Measurements from ENCODE around the gene IGDCC3. TPM values are rescaled to one million over a fixed set of nuclear protein-coding genes. Genes with fewer than 3 reads are reported as not detected.
A peak's percentile ranks its signal among the peaks of the same experiment; 100 is the strongest.
"Not testable (repeated sequence)": the region's sequence is repeated elsewhere in the genome, so short reads cannot be mapped to it uniquely, and the experiment has no call there.

IGDCC3 gene
- total RNA-seq, 1 donor from 2014 or later: 0.40 TPM

DNA sequence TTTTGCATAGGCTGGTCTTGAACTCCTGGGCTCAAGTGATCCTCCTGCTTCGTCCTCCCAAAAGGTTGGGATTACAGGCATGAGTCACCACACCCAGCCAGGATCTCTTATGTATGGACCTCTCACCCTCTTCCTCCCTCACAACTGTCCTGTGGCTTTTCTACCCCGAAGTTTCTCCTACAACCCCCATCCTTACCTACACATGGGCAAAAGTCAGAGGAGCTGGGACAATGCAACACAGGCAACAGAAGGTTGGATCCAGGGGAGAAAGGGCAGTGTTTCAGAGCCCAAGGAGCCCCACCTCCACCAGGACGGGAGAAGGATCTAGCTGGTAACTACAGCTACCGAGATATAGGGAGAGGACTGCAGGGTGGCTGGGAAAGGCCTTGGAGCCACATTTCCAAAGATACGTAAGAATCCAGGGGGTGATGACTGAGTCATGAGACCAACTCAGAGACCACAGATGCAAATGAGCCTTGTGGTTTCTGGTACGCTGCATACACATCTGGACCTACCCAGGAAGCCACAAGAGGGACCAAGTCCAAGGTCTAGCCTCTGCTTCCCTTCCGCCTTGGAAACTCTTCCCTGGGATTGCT is 31.3 kb upstream of the IGDCC3 start:
- DNase-seq (no peak), ATAC-seq (ENCODE audit: poor library complexity) (no peak)
- intact Hi-C loops (cut with DNase I): no loop called here

DNA sequence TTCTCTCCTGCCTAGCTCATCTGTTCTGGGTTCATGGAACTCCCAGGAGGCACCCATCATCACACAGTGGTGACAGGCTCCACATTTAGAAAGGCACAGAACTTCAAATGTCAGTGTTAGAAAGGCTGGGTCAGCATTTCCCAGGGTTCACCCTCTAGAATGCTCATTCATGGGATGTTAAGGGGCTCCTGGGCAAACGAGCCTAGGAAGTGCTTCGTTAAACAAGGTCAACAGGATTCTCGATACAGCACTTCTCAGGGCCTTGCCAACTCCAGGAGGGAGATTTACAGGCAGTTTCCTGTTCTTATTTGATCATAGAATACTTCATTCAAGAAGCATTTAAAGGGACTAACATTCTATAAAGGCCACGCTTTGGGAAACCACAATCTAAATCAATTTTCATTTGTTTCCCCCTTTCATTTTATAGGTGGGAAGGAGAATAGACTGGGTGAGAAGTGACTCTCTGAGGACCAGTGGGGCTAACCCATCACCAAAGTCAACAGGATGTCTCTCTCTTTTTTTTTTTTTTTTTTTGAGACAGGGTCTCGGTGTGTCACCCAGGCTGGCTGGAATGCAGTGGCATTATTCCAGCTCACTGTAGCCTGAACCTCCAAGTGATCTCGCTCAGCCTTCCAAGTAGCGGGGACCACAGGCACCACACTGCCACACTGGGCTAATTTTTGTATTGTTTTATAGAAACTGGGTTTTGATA is 30.7 kb upstream of the IGDCC3 start:
- ATAC-seq (ENCODE audit: poor library complexity): no peak
- intact Hi-C loops (cut with DNase I): no loop called here
- DNase-seq: no peak

DNA sequence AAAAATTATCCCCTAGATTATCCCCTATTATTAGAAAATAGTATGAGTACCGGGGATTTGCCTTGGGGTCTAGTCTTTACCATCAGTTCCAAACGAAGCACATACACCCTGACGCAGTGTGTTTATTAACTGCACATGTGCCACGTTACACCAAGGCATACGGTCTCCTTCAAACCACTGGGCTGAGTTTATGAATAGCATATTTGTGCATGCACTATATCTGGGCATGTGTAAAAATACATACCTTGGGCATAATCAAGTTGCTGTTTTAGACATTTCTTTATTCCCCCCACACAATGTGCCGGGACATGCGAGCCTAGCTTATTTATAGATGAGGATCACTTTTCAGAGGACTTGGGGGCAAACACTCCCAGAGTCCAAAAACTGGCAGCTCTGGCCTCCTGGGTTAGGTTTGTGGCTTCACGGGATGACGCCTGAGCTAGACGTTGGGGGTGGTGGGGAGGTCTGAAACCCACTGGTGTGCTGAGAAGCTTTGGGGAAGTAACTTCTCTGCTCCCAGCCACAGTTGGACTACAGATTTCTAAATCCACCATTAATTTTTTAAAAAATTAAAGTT is 28.7 kb upstream of the IGDCC3 start:
- no peak for DNase-seq
- intact Hi-C loops (cut with DNase I): no loop called here
- no peak for ATAC-seq (ENCODE audit: poor library complexity)

DNA sequence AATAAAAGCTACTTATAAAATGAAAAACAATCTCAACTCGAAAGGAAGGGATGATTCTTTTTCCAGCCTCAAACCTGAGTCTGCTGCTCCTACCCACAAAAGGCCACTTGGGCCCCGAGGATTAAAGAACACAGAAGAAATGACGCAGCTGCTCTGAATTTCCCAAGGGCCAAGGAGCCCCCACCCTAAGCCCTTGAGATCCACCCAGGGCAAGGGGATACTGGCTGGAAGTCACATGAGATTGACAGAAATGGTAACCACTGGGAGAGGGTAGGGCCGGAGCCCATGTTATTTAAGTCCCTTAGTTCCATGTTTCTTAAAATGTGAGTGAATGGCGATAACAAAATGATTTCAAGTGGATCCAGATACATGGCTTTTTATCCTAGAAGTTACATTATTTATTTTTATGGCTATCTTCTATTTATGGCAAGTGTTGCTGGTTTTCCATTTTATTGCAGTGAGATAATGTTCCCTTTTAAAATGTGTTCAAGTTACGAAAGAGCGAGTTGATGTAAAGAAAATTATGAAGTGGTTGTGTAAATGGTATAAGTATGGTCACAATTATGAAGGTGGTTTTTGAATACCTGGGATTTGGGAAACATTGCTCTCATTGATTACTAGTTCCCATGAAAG is 28.1 kb upstream of the IGDCC3 start:
- no peak for ATAC-seq (ENCODE audit: poor library complexity)
- no peak for DNase-seq
- intact Hi-C loops (cut with DNase I): no loop called here

DNA sequence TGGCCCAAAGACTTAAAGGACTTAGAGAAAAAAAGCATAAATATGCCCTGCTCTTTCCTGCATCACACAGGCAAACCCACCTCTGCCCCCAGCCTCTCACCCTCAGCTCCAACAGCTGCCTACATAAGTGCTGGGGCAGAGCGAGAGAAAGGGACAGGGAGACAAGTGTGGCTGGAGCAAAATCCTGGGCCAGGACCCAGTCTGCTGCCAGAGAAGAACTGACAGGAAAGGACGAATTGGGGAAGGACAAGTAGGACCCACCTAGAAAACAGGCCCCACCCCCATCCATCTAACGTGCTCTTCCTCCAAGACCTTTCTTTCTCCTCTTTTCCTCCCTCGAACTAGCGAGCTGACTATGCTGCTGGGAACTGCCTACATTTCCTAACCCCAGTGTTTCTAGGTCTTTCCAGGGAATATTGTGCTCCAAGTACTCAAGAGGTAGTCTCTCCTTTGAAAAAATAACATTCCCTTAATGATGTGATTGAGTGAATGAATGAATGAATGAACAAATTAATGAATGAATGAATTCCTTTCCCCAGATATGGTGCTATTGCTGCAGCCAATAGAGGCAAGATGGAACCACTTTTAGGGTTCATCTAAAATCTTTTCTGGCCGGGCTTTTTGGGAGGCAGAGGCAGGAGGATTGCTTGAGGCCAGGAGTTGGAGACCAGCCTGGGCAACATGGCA is 26.5 kb upstream of the IGDCC3 start:
- intact Hi-C loops (cut with DNase I): no loop called here
- ATAC-seq (ENCODE audit: poor library complexity) (no peak), DNase-seq (no peak)

DNA sequence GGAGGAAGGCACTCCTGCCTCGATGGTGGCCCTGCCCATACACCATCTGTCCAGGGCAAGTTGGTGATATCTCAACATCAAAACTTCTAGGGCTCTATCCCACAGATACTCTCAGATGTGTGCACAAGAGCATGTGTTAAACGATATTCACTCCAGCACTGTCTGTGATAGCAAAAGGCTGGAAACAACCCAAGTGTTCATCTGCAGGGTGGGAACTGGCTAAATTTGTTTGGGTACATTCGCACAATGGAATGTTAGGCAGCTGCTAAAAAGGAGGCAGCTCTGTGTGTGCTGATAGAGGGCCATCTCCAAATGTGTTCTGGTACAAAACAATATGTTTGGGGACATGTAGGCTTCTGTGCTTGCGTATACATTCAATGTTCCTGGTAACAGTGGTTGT is 25.2 kb upstream of the IGDCC3 start:
- ATAC-seq (ENCODE audit: poor library complexity): no peak
- DNase-seq: no peak
- intact Hi-C loops (cut with DNase I): no loop called here

DNA sequence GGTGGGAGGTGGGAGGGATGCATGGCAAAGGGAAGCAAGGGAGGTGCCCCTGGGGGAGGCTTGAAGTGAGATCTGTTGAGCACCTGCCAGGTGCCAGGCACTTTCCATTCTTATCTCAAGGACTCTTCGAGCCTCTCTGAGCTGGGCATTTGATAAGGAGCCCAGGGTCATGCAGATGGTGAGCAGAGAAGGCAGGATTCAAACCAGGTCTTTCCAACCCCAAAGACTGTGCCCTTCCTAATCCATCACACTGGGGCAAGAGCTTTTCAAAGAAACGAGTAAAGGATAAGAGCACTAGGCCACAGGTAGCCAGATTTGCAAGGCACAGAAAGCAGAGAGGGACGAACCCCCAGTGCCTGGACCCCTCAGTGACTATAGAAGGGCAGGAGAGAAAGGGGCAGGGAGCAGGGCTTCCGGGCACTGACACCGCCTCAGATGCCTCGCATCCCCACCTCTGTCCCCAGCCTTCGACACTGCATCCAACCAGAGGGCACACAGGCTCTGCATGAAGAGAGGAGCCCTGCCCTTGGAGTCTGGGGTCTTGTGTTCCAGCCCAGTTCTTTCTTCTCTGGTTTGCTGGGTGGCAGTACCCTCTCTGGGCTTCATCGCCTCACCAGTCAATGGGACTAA is 23.9 kb upstream of the IGDCC3 start:
- no peak for ATAC-seq (ENCODE audit: poor library complexity)
- intact Hi-C loops (cut with DNase I): no loop called here
- DNase-seq: no peak

DNA sequence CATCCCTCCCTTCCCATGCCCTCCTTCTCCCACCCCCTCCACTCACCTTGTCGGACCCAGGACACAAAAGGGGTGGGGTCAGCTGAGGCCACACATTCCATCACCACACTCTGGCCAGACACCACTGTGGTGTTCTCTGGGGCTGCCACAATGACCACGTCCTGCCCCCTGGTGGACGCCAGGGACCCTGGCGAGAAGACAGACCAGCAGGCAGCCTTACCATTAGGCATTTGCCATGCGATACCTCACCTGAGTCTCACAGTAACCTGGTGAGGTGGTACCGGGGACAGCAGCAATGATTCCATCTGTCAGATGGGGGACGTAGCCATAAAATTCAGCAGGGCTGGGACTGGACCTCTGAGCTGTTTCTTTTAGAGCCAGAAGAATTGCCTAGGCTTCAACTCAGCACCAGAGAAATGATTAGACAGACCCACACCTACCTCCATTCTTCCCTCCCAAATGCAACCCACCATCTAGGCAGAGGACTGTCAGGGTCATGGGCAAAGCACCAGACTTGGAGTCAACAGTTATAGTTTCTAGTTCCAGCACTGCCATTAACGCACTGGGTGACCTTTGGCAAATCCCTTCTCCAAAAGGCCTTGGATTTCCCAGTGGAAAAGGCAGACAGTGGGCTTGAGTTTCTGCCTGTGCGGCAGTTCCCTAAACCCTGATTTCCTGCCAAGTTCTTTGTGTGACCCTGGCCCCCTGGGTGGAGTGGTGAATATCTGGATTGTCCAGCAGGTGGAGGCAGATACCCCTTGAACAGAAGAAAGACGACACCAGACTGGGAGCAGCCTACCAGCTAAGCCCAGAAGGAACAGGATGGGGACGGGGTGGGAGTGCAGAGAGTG is 23.2 kb upstream of the IGDCC3 start:
- intact Hi-C loops (cut with DNase I): no loop called here
- ATAC-seq (ENCODE audit: poor library complexity): peak; percentile 82
- peak; percentile 72 for DNase-seq

DNA sequence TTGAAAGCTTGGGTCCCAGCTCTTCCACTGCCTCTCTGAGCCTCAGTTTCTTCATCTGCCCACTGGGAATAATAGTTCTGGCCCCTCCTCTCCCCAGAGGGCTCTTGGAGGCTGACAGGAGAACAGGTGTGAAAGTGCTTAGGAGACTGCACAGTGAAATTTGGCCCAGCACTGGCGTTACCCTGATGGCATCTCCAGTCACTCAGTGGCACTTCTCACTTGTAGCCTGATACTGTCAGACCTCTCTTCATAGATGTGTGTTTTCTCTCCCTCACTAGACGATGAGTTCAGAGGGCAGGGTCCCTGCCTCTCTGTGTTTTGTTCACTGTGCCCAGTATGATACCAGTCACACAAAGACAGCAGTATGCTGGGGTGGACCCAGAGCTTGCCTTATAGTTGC is 22.2 kb upstream of the IGDCC3 start:
- peak; percentile 8 for ATAC-seq (ENCODE audit: poor library complexity)
- intact Hi-C loops (cut with DNase I): no loop called here
- DNase-seq: no peak

DNA sequence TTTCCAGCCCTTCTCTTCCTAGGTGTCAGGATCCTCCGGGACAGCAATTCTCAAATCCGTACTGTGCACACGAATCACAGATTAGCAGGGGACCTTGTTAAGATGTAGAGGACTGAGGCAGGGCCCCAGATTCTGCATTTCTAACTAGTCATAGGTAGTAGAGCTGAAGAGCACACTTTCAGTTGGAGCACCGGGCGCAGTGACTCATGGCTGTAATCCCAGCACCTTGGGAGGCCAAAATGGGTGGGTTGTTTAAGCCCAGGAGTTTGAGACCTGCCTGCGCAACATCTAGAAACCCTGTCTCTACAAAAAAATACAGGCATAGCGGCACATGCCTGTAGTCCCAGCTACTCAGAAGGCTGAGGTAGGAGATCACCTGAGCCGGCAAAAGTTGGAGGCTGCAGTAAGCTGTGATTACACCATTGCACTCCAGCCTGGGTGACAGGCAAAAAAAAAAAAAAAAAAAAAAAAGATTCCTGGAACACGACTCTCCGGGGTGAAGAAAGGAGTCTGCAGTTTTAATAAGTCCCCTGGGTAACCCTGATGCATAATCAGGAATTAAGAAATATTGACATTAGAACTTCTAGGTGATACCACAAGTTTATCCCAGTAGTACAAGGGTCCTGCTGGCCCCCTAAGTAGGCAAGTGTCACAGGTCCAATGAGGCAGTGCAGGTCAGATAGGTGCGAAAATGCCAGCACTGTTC is 21.4 kb upstream of the IGDCC3 start:
- no peak for ATAC-seq (ENCODE audit: poor library complexity)
- intact Hi-C loops (cut with DNase I): no loop called here
- no peak for DNase-seq

DNA sequence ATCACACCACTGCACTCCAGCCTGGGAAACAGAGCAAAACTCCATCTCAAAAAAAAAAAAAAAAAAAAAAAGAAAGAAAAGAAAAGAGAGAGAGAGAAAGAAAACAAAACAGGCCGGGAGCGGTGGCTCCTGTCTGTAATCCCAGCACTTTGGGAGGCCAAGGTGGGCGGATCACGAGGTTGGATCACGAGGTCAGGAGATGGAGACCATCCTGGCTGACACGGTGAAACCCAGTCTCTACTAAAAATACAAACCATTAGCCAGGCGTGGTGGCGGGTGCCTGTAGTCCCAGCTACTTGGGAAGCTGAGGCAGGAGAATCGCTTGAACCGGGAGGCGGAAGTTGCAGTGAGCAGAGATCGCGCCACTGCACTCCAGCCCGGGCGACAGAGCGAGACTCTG is 20.7 kb upstream of the IGDCC3 start:
- ATAC-seq (ENCODE audit: poor library complexity); intact Hi-C loops (cut with DNase I); DNase-seq: not testable (repeated sequence)

DNA sequence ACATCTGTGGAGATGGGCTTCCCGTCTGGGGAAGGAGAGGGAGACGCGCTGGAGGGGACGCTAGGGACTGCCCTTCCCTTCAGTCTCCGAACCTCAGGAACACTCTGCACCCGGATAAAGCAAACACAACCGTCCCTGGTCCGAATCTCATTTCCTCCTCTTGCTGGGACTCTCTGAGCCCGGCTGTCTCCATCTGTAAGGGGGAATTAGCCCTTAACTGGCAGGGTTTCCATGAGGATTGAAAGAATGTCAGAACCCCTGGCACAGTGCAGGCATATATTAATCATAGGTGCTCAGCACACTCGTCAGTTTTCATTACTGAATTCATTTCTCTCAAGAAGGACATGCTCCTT is 19.1 kb upstream of the IGDCC3 start:
- DNase-seq (no peak), ATAC-seq (ENCODE audit: poor library complexity) (no peak)
- intact Hi-C loops (cut with DNase I): no loop called here

DNA sequence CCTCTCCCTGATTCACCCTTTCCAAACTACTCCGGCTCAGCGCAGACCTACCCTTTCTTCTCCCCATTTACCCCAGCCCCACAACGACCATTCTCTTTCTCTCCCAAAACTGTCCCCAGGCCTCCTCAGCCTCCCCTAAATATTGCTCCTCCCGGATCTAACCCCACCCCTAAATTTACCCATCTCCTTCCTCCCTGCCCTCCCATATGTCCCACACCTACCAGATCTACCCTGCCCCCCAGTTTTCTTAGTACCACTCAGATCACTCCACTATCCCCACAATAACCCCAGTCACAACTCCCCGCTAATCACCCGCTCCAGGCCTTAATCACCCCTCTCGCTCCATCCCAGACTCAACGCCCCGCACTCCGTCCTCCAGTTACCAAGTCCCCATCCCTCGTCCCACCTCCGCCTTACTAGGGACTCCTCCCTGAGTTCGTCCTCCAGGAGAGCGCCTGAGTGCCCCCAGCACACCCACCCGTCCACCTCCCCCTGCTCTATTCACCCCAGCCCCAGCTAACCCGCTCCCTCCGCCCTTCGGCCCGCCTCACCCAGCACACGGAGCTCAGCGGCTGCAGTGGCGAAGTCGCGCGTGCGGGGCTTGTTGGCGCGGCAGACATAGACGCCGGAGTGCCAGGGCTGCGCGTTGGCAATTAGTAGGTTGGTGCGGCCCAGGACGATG is 18.6 kb upstream of the IGDCC3 start:
- intact Hi-C loops (cut with DNase I): no loop called here
- ATAC-seq (ENCODE audit: poor library complexity) (no peak), DNase-seq (no peak)

DNA sequence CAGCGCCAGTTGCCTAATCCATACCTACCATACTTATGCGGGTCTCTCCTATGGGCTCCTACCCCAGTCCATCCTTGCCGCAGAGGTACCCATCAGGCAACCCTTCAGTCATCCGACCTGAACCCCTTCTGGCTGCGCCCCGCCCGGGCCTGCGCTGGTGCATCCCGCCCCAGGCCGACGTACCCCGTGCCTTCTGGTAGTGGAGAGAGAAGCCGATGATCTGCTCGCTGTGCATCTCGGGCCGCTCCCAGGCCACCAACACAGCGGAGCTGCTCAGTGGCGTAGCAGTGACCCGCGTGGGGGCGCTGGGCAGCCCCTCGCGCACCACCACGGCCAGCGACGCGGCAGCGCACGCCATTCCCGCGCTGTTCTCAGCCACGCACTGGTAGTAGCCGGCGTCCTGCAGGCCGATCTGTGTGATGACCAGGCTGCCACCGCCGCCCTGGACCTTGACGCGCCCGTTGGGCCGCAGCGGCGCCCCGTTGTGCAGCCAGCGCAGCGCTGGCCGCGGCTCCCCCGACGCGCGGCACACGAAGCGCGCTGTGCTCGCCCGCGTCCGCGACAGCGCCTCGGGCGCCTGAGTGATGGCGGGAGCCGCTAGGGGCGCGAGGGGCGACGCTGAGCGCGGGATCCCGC is 17.9 kb upstream of the IGDCC3 start:
- no peak for DNase-seq
- ATAC-seq (ENCODE audit: poor library complexity): peak; percentile 8
- intact Hi-C loops (cut with DNase I): no loop called here

DNA sequence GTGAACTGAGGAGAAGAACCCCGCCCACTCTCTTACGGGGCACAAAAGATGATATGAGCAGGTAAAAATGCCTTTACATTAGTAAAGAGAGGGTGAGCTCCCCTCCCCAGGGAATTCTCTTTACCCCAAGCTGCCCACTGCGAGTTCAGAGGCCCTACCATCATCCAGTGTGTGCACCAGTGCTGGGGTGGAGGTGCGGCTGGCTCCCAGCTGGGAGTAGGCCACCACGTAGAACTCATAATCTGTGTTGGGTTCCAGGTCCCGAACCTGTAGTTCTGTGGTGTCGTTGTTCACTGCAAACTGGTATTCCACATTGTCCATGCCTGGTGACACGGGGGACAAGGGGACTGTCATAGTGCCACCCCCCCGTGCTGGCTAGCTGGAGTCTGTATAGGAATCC is 17.1 kb upstream of the IGDCC3 start:
- ATAC-seq (ENCODE audit: poor library complexity): no peak
- no peak for DNase-seq
- intact Hi-C loops (cut with DNase I): no loop called here

DNA sequence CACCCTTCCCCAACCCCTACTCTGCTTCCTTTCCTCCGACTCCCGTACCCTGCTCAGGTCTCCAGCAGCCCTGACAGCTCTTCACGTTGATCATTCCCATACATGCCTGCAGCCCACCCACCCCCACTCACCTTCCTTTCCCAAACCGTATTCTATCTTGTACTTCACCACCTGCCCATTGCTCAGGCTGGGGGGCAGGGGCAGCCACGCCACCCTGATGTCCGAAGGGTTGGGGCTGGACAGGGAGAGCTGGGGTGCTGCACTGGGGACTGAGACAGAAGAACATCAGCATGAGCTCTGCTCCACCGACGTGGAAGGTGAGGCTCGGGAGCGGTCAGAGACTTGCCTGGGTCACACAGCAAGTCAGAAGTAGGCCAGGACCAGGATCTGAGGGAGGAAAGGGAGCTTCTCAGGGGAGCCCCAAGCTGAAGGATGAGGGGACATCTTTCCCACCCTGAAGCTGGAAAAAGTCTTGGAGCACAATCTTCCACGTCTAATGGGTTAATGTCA is 16.5 kb upstream of the IGDCC3 start:
- DNase-seq: no peak
- no peak for ATAC-seq (ENCODE audit: poor library complexity)
- intact Hi-C loops (cut with DNase I): no loop called here

DNA sequence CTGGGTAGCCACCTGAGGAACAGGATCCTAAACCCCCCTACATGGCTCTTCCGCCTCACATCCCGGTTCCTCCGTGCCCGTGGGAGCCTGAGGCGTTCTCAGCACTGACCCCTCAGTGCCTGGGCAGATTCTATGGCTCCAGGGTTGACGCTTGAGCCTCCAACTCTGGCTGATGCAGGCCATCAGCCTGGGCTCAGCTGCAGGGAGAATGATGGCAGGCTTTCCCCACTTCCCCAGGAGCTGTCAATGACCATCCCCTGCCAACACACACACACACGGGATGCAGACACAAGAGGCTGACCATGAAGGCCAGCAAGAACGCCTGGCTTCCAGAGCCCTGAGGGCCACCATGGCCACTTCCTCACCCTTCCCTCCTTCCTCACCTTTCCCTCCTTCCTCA is 15.8 kb upstream of the IGDCC3 start:
- DNase-seq (no peak), ATAC-seq (ENCODE audit: poor library complexity) (no peak)
- intact Hi-C loops (cut with DNase I): no loop called here

All from Right ventricle myocardium superior (tissue), 1 donor.